ENCODE results near the gene SSBP4.

Gene SSBP4

GRCh38 chr19:18444513-18444912, 25.3 kb downstream of the SSBP4 start:
- no peak for DNase-seq (ENCODE audit: low spot score)

DNA sequence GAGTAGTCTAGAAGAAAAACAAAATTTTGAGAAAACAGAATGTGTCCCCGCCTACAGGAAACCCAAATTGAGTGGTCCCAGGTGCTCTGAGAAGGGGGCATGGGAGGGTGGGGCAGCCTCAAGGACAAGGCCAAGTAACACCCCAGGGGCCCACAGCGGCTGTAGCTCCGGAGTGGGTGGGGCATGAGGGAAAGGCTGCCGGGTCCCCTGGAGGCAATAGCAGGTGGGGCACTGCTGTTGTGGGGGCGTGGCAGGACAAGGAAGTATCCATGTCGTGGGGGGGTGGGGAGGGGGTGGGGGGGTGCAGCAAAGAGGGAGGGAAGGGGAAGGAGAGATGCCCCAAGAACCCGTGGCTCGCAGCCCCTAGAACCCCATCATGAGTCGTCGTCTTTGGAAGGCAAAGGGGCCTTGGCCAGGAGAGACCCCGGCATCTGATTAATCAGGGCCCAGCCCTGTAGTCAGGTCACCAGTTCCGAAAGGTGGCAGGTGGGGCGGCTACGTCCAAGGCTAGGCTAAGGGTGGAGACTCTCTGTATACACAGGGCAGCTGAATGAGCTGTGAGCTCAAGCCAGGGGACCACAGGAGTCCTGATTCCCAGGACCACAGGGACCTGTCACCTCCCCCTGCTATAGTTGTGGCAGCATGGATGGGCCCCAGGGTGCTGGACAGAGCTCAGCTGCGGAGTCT, 26.2 kb downstream of the SSBP4 start:
- no peak for DNase-seq (ENCODE audit: low spot score)

GRCh38 chr19:18446145-18446810, 27.1 kb downstream of the SSBP4 start:
- no peak for DNase-seq (ENCODE audit: low spot score)

GRCh38 chr19:18446811-18447359, 27.7 kb downstream of the SSBP4 start:
- no peak for DNase-seq (ENCODE audit: low spot score)

GRCh38 chr19:18449552-18449951, 30.4 kb downstream of the SSBP4 start:
- no peak for DNase-seq (ENCODE audit: low spot score)

DNA sequence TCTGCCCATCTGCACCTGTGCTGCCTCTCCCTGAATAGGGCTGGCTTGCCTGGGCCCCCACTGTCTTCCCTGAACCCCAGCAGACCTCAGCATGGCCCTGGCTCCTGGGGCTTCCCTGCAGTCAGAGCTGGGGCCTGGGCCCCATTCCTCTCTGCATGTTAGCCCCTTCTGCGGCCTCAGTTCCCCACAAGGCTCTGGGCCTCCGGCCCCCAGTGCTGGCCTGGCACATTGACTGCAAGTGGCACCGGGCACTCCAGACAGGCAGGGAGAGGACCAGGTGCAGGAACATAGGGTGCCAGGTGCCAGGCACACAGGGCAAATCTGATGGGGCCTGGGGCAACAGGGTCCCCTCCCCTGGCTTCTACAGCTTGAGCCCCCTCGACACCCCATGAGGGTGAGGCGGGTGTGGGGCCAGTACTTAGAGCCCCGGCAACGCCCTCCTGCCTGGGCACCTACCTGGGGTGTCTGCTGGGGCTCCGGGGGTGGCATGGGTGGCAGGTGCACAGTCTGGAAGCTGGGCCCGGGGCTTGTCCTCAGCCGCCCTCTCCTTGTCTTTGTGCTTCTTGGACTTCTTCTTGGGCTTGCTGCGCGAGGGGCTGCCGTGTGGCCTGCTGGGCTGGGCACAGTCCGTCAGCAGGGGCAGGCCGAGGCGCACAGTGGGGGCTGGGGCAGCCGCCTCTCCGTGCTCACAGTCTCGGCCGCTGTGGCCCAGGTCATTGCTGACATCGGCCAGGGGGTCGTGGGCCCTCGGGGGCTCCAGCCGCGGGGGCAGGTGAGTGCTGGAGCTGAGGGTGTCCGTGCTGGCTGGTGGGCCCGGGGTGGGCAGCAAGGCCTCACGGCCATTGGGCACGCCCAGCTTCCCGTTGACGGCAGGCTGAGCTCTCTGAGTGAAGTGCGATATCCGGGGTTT, 31.1 kb downstream of the SSBP4 start:
- DNase-seq (ENCODE audit: low spot score) = no peak

DNA sequence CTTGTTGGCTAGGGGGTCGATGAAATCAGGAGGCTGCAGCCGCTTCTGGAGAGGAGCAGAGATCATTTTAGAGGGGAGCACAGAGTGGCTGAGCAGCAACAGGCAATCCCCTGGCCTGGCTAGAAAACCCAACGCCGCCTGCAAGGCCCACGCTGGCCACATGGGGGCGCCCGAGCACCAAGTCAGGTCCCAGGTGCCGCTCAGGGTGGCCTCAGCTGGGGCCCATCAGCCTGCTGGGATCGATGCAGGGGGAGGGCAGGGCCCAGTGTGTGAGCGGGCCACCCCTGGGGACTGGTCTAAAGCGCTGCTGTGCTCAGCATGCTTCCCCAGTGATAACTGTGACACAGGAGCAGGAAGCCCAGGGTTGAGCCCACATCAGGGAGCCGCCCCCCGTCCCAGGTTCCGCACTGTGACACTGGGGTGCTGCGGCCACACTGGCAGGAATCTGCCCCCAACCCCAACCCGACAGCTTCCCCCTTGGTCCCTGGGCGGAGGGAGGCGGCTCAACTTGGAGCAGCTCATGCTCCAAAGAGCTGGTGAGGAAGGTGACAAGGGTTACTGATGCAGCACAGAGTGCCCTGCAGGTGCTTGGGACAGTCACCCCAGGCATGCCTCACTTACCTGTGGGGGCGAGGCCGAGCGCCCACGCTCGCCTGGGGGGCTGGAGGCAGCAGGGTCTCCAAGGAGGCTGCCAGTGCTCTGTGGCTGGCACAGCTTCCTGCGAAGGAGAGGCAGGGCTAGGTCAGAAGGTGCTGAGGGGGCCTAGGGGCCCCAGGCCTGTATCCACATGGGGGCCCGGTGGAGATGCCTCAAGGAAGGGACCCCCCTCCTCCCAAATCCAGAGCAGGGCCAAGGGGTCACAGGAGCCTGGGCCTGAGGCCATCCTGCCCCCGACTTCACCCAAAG, 32.0 kb downstream of the SSBP4 start:
- DNase-seq (ENCODE audit: low spot score) = peak; percentile 82

- DNase-seq (ENCODE audit: low spot score) = no peak
Measured at GRCh38 chr19:18452386-18452785, 33.2 kb downstream of the SSBP4 start.

GRCh38 chr19:18453269-18454024, 34.2 kb downstream of the SSBP4 start:
- DNase-seq (ENCODE audit: low spot score) = no peak

DNA sequence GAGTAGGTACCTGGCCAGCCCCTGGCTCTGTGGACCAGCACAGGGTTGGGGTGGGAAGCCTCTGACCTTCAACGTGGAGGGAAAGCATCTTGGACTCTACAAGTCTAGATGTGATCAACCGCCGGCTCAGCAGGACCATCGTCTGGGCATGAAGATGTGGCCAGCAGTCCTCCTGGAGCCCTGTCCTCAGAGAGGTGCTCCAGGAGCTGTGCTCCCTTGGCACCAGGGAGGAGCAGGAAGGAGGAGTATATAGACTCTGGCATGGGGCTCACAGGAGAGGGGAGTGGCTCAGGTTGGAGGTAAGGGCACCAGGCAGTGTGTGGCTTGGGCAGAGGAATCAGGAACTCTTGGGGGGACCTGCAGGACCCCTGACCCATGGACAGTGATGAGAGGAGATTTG, 37.1 kb downstream of the SSBP4 start:
- DNase-seq (ENCODE audit: low spot score) = no peak

DNA sequence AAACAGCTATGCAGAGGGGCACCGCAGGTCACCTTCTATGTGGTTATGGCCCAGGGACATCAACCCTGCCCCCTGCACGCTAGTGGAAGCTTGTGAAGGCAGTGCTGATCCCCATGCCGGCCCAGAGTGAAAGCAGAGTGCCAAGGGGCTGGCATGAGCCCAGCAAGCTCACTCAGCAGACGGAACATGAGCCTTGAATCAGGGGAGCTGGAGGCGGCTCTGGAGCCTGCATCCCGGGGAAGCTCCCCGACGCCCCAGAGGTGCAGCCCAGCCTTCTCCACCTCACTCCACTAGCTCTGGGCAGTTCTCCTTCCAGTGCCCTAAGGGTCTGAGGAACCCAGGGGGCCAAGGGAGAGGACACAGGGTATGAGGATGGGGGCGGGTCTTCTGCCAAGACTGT, 37.8 kb downstream of the SSBP4 start:
- DNase-seq (ENCODE audit: low spot score) = no peak

DNA sequence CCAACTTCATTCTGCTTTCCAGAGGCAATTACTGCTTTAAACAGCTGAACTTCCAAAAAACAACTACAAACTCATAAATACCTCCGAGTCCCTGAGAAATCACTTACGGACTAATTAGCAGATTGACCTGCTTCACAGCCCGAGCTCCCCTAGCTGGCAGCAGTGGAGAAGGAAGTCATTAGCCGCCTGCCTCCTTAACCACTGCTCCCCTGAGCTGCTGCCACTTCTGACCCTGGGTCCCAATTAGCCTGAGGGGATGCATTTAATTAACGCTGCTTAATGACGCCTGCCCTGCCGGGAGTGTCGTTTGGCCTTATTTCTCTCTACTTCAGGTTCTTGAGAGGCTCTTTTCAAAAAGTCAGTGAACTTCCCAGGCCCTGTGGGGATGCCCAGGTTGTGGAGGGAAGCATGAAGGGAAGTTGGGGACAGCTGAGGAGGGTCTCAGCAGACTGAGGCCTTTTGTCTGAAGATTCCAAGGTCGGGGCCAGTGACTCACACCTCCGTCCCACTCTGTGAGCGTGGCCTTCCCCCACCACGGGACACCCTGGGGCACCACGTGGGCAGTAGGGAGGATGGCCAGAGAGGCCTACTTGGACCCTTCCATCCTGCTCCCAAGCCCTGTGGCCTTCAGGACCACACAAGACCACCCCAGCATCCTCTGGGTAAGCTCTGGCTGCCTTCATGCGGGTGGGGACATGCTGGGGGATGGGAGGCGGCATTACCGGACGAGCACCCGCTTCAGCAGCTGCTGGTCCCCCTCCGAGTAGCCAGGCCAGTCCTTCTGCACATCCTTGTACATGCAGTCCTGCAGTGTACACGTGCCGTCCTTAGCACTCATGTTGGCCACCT, 38.5 kb downstream of the SSBP4 start:
- DNase-seq (ENCODE audit: low spot score) = no peak

DNA sequence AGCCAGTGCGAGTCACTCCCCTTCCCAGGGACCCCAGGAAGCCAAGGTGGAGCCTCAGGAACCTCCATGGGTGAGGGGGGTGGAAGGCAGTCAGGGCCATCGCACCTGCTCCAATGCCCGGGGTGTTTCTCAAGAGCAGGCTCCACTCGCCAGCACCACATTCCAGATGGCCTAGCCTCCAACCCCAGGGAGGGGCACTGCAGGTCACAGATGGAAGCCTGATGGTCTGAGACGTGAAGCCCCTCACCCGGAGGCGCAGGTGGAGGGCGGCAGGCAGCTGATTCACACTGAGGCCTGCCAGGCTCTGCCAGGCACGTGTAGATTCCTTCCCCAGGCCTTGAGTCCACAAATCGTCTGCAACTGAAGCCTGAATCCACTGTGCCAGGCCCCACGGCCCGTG, 41.7 kb downstream of the SSBP4 start:
- no peak for DNase-seq (ENCODE audit: low spot score)

GRCh38 chr19:18461471-18461870, 42.3 kb downstream of the SSBP4 start:
- DNase-seq (ENCODE audit: low spot score) = no peak

- DNase-seq (ENCODE audit: low spot score) = no peak
Measured at GRCh38 chr19:18464646-18465045, 45.4 kb downstream of the SSBP4 start.

DNA sequence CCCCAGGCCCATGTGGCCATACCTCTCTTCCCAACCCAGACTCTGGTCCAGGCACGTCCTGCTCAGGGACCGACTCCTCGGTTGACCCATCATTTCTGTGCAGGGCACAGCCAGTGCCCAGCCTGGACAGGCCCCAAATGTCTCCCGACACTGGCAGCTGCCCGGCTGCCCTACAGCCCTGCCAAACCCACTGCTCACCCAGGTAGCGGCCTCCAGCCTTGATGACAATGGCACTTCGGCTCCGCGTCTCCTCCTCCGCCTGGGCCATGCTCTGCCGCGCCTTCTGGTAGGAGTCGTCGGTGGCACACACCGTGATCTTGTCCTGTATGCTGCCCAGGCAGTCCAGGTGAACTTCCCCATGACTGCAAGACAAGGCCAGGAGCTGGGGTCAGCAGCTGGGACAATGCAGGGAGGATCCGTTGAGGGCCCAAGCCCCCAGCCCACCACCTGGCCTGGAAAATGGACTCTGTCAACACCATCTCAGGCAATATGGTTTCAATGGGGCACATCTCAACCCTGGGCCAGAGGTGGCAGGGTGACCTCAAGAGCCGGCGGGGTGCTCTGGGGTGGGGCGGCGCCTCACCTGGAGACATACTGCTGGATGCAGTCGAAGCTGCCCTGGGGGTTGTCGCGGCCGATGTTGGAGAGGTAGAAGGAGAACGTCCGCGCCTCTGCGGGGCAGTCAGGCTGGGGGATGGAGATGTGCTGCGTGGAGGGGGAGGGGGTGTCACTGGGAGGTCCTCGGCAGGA, 46.2 kb downstream of the SSBP4 start:
- DNase-seq (ENCODE audit: low spot score) = no peak

DNA sequence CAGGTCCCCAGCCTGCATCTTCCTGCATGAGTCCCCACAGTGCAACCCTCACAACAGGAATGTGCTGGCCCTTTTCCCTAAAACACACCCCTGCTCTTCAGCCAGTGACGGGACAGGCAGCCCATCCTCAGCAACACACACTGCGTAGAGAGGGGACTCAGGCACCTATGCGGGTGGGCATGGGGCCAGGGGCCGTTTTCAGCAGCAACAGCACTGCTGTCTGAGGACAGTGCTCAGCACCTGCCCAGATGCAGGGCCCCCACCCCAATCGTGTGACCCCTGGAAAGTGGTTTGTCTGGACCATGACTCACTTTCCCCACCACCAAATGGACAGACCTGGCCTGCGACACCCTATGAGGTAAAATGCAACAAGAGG, 46.8 kb downstream of the SSBP4 start:
- no peak for DNase-seq (ENCODE audit: low spot score)

GRCh38 chr19:18466354-18466753, 47.2 kb downstream of the SSBP4 start:
- DNase-seq (ENCODE audit: low spot score) = no peak

GRCh38 chr19:18467978-18468377, 48.8 kb downstream of the SSBP4 start:
- no peak for DNase-seq (ENCODE audit: low spot score)

All from CD4-positive, alpha-beta T cell treated with Interleukin-6 at 100 ng/mL for 8 hours (primary cell).